GM18867 (cell line): ENCODE measurements around the gene SNX1.
"Not testable (repeated sequence)": the region's sequence is repeated elsewhere in the genome, so short reads cannot be mapped to it uniquely, and the experiment has no call there.

Experiments used
- ATAC-seq: cut with Tn5 transposase; IDR thresholded peaks from one replicate; pipeline ENCODE4 v1.9.1; 2021; ENCODE audit warnings: mild to moderate bottlenecking, moderate library complexity; ENCODE audit not compliant: unreplicated experiment

The SNX1 gene

DNA sequence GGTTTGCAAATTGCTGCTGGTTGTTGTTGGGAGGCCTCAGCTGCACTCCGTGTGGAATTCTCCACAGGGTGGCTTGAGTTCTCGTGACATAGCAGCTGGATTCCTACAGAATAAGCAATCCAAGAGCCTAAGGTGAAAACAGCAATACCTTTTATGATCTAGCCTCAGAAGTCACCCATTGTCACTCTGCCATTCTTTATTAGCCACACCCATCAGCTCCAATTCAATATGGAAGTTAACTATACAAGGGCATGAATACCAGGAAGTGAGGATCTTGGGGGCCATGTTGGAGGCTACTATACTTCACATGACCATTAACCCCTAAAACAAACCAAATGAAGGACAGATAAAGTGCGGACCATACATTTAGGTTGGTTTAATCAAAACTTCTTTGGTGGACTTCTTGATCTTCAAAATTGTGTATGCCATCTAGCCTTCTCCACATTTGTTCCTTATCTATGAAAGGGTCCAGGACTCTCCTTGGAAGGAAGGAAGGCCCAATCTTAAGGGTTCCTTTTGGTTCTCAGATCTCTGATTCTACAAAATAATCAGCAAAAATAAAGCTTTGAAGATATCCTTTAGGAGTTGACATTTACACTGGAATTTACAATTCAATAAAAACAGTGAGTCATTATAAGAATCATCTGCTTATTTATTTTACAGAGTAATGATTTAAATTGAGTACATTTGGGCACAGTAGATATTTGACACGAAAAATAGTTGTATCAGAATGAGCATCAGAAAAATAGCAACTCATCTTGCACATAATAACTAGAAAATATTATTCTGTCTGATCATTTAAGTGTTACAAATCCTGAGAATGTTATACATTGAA lies 23.6 kb upstream of the SNX1 start:
- no peak for ATAC-seq

DNA sequence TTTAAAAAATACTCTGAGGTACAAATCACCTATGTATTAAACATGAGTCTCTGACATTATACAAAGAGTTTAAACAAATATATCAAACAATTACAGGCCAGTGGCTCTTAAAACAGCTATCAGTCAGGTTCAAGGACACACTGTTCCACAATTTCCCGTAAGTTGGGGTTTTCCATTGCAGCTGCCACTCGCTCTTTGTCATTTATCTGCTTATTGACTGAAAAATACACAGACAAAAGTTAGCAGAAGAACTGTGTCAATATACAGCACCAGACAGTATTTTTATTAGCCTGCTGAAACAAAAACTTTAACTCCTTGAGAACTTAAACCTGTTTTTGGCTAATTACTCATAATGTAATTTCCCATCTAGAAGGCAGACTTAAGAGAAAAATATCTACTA lies 23.0 kb upstream of the SNX1 start:
- no peak for ATAC-seq

DNA sequence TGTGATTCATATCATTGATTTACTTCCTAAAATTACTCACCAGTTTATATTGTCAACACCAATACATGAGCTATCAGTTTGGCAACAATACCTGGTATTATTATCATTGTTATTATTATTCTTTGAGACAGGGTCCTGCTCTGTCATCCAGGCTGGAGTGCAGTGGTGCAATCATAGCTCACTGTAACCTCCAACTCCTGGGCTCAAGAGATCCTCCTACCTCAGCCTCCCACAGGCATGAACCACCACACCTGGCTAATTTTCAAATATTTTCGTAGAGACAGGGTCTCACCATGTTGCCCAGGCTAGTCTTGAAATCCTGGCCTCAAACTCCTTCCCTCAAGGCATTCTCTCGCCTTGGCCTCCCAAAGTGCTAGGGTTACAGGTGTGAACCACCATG lies 22.3 kb upstream of the SNX1 start:
- not testable (repeated sequence) for ATAC-seq

DNA sequence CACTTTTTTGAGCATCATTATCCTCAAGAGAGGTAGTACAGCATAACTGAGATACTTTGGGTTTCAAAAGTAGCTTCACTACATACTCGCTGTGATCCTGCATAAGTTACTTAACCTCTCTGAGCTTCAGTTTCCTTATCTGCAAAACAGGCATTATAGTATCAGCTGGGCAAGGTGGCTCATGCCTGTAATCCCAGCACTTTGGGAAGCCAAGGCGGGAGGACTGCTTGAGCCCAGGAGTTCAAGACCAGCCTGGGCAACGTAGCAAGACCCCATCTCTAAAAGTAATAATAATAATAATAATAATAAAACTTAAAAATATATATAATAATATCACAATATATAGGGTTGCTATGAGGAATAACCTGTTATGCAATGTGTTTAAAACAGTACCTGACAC lies 13.0 kb upstream of the SNX1 start:
- ATAC-seq: no peak

DNA sequence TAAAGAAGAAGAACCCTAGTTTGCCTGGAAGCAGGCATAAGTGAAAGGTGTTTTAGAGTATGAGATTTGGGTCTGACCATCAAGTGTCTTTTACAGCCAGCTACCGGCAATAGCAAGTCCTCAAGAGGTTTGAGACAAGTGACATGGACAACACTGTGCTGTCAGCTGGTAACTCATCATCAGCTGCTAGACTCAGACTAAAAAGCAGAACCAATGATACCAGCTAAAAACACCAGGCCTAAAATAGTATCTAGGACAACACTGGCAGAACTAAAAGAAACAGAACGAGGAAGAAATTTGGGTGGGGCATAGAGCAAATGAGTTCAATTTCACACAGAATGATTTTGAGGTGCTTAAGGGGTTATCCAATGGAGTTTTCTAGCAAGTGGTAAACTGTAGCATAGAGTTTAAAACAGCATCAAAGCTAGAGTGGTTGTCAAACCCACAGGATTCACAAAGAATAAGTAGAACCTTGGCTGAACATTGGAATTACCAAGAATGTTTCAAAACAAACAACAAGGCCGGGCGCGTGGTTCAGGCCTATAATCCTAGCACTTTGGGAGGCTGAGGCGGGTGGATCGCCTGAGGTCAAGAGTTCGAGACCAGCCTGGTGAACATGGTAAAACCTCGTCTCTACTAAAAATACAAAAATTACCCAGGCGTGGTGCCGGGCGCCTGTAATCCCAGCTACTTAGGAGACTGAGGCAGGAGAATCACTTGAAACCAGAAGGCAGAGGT lies 6.1 kb upstream of the SNX1 start:
- ATAC-seq: peak; percentile 32

DNA sequence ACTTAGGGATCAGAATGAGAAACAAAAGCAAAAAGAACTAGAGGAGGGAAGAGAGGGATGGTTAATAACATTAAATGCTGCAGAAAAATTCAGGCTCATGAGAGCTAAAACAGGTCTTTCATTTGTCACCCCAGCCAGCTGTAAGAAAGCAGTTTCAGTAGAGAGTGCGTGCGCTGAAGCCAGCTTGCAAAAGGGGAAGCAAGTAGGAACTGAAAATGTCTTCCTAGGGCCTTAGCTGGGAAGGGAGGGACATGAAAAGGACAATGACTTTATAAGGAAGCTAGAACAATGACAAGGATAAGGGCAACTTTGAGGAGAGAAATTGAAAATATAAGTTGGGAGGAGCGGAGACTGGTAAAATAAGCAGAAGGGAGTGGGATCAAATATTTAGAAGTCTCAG lies 5.3 kb upstream of the SNX1 start:
- ATAC-seq: no peak

DNA sequence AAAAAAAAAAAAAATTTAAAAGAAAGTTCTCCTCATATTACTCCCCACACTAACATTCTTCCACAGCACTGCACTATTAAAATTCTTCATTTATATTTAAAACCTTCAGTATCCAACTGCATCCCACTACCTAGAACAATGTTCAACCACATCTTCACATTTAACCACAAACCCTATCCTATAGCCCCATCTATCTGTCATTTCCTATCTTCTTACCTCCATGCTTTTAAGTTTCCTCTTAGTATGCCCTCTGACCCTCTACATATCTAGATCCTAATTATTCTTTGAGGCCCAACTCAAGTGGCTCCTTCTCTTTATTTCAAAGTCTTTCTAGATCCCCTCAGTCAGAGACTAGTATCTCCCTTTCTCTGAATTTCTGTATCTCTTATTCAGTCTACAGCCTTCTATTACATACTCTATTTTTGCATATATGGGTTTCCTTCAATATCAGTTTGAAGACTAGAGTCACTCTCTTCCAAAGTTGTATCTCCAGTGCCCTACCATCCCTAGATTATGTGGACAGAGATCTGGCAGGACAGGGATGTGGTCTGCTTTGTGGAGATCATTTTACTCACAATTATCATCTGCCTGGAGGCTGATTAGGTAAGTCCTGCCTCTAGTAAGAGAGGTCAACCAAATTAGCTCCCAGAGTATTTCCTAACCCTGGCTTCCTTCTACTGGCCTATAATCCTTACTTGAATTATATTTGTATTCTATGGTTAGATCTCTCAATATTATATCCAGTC lies 3.5 kb upstream of the SNX1 start:
- ATAC-seq: no peak

DNA sequence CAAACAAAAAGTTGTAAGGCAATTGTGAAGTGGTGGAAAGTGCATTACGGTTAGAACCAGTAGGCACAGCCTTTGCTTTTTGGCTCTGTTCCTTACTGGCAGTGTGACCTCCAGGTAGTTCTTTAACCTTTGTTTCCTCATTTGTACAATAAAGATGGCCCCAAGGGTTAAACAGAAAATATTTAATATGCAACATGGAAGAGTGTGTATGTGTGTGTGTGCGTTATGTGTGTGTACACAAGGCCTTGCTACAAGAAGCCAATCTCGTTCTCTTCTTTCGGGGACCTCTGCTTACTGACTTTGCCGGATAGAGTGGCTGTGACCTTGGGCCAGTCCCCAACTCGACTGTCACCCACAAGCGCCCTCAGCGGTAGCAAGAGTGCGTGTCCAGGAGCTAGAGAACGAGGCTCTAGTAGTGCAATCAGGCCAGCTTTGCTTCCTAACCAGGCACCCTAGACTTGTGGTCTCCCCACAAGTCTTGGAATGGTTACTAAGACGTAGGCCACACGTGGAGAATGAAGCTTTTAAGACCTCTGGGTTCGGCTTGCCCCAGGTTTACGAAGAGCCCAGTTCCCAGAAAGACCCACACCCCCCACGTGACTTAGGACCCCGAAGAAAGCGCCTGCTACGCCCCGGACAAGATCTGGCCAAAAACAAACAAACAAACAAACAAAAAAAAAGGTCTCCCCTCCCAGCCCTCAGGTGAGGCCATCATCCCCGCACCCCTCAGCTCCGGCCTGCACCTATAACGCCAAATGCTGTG lies 2.7 kb upstream of the SNX1 start:
- ATAC-seq: peak; percentile 28

DNA sequence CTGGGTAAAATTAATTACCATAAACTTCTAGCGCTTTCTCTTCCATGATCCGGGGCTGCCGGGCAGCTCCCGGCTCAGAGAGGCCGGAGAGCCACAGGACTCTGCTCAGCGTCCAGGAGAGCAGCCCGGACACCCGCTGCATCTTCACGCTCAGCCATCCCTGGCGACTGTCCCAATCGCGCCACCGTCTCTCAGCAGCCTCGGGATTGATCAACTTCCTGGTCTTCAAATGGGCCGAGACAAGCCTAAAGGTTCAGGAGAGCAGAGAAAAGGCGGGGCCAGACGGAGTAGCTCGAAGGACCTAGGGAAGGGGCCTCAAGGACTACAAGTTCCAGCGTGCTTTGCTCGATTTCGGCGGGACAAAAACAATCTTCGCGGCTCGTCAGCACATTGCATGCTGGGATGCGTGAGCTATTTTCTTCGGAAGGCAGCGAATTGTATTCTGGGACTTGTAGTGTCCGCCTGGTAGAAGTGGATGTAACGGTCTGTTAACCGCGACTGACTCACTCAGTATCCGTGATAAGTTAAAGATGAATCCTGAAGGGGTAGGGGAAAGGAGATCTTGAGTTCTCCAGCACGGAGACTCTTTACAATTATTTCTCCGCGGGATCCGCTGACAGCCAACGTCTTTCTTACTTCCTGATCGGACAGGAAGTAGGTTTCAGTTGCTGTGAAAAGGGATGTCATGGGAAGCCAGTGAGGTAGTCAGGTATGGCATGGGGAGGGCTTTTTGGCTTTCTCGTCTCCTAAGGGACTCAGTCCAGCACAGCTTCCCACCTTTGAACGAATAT lies 2.0 kb upstream of the SNX1 start, which contains the start of gene CIAO2A:
CIAO2A (minus strand) TSS at position 212 of the 791 bp plus-strand sequence; CDS start at position 142, 70 bp downstream.
- ATAC-seq: peak; percentile 60

DNA sequence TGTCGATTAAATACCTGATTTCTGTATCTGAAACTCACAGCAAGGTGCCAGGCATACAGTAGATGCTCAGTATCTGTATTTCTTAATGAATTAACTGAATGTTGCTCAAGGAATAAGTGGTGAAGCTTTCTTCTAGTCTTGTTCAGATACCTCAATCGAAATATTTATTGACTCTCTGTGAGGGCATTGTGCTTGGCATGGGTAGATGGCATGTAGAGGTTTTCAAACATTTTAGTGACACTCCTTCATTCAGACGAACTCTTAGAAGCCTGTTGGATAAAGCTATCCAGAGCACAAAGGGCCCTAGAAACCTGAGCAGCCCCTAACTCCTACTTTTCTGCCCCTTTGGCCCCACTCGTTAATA lies 369 bp upstream of the SNX1 start:
- no peak for ATAC-seq

DNA sequence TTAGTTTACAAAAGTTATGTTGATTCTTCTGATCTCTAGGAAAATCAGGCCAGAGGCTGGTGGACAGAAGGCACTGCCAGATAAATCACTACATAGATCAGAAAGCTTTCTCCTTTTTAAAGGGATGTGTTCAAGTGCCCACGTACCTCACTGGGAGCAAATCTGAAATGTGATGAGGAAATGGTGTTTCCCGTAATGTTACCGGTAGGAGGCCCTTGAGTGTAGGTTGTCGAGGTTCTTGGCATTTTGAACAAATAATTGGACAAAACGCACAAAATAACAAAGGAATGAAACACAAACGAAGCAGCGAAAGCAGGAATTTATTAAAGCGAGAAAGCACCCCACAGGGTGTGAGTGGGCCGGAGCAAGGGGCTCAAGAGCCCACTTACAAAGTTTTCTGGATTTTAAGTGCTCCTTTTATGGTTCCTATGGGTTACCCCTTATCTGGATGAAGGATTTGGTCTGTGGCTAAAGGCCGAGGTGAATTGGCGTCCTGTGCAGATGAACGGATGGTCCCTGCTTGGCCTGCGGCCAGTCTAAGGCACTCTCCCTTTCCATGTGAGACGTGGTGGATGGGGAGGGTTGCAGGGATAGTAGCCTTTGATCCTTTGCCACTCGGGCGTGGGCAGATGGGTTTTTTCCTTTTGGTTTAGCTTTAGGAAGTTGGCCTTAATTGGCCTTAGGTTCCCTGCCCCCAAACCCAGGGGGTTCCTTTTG lies 1.0 kb downstream of the SNX1 start:
- no peak for ATAC-seq

DNA sequence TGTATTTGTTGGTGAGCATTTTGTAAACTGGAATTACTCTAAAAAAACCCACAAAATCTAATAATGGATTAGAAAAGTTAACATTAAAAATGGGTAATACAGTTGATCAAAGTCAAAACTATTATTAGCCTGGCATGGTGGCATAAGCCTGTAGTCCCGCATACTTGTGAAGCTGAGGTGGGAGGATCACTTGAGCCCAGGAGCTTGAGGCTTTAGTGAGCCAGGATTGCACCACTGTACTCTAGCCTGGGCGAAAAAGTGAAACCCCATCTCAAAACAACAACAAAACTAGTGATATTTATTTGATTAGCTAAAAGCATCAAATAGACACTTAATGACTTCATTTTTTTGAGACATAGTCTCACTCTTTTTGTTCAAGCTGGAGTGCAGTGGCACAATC lies 3.6 kb downstream of the SNX1 start:
- ATAC-seq: no peak

DNA sequence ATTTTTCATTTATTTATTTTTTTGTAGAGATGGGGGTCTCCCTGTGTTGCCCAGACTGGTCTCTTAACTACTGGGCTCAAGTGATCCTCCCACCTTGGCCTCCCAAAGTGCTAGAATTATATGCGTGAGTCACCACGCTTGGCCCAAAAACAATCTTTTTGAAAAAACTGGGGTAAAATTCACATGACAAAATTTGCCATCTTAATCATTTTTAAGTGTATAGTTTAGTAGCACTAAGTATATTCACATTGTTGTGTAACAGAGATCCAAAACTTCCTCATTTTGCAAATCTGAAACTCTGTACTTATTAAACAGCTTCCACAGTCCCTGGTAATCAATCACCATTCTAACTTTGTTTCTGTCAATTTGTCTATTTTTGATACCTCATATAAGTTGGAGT lies 5.2 kb downstream of the SNX1 start:
- no peak for ATAC-seq

DNA sequence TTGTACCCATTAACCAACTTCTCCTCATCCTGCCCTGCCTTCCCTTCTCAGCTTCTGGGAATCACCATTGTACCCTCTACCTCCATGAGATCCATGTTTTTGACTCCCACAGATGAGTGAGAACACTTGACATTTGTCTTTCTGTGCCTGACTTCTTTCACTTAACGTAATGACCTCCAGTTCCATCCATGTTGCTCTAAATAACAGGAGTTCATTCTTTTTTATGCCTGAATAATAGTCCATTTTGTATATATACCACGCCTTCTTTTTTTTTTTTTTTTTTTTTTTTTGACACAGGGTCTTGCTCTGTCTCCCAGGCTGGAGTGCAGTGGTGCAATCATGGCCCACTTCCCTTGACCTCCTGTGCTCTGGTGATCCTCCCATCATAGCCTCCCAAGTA lies 6.7 kb downstream of the SNX1 start:
- ATAC-seq: no peak

DNA sequence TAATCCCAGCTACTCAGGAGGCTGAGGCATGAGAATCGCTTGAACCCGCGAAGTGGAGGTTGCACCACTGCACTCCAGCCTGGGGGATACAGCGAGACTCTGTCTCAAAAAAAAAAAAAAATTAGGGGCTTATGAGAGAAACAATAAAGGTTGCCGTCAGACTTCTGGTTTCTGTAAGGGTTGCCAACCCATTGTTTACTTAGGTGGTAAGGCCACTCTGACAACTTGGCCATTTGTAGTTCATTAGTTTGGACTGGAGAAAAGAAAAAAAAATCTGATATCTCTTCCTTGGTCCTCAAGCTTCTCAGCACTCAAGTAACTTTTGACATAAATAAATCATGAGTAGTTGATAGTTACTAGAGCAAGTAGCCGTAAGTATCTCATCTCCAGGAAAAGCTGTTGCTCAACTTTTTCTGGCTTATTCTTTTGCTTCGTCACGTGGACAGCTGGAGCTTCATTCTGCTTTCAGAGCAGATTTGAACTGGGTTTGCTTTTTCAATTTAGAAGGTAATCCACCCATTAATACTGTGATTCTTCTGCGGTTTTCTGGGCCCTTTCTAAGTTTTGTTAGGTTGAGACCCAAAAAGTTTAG lies 9.4 kb downstream of the SNX1 start:
- ATAC-seq: no peak

DNA sequence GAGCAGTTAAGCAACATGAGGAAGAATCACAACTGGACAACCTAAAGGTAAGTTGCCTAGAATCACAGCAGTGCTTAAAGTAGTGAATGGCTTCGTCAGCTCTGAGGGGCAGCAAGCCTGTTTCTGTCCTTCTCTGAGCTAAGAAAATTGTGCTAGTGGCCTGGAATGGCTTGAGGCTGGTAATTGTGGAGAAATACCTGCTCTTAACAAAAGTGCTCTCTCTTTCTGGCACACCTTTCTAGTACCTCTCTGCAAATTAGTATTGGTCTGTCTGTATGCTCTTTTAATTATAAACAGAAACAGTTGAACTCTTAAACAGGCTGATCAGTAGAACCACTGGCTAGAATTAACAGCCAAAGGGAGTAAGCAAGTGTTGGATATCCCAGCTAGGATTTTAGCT lies 11.6 kb downstream of the SNX1 start:
- no peak for ATAC-seq

DNA sequence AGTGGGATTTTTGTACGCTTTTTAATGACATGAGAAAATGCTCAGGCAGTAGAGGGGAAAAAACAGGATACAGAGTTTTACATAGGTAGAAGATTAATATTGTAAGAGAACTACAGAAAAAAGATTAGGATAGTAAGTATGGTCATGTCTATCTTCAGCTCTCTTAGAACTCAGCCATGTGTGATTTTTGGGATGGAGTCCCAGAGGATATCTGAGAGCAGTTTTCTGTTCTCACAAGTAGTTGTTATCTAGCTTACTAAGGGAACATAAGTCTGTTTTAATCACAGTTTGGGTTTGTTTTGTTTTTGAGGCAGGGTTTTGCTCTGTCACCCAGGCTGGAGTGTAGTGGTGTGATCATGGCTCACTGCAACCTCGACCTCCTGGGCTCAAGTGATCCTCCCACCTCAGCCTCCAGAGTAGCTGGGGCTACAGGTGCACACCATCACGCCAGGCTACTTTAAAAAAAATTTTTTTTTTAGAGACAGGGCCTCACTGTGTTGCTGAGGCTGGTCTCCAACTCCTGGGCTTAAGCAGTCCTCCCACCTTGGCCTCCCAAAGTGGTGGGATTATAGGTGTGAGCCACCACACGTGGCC lies 14.4 kb downstream of the SNX1 start:
- ATAC-seq: peak; percentile 12

DNA sequence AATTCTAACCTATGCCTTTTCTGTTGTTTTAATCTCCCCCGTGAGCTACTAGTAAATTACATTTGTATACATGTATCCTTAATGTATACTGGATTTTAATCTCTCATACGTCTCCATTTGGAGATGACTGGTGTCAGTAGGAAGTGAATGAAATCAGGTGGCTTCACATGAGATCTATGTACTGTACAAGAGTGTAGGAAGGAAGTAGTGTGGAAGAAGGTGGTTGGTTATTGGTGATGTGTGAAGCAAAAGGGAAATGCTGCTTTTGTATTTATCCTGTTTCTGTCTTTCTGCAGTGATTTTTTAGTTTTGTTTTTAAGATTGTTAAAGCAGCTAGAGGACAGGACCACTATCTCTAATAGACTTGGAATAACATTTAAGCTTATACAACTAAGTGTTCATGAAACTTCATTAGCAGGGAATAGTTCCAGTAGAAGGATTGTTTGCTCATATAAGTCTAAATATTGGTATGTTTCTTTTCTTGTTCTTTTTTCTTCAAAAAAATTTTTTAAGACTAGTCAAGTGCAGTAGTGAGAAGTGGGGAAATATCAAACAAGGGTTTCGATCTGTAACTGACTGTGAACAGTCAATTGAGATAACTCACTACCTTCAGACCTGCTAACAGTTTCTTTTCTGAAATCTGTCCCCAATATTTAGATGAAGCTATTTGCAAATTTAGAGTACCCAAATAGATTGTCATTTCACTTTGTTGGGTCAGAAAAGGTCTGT lies 15.3 kb downstream of the SNX1 start:
- ATAC-seq: peak; percentile 54
